ENCODE data around the gene PEPD.

PEPD gene

DNA sequence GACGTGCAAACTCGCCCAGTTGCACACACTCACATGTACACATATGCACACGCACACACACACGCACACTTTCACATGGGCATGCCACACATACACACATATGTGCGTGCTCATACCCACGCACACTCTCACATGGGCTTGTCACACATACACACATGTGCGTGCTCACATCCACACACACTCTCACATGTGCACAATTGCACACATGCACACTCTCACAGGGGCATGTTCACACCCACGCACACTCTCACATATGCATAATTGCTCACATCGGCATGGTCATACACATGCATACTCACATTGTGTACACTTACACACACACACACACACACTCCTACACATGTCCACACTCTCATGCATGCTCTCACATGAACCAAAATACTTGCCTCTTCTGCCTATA, 32.8 kb upstream of the PEPD start:
- no peak overlapping the region for H3K4me3 ChIP-seq (ENCODE audit: low read depth, low read length)
- no peak for TF ChIP-seq CTCF (IDR thresholded peaks at IDR 0.05; ENCODE audit: borderline replicate concordance, insufficient read depth, low read depth, low read length)

GRCh38 chr19:33553530-33554310, 32.1 kb upstream of the PEPD start:
- no peak for TF ChIP-seq CTCF (IDR thresholded peaks at IDR 0.05; ENCODE audit: borderline replicate concordance, insufficient read depth, low read depth, low read length)
- no peak overlapping the region for H3K4me3 ChIP-seq (ENCODE audit: low read depth, low read length)

- no peak overlapping the region for H3K4me3 ChIP-seq (ENCODE audit: low read depth, low read length)
- no peak for TF ChIP-seq CTCF (IDR thresholded peaks at IDR 0.05; ENCODE audit: borderline replicate concordance, insufficient read depth, low read depth, low read length)
Measured at GRCh38 chr19:33552928-33553279, 31.3 kb upstream of the PEPD start.

- no peak for TF ChIP-seq CTCF (IDR thresholded peaks at IDR 0.05; ENCODE audit: borderline replicate concordance, insufficient read depth, low read depth, low read length)
- no peak overlapping the region for H3K4me3 ChIP-seq (ENCODE audit: low read depth, low read length)
Measured at GRCh38 chr19:33552191-33552927, 30.8 kb upstream of the PEPD start.

- no peak for TF ChIP-seq CTCF (IDR thresholded peaks at IDR 0.05; ENCODE audit: borderline replicate concordance, insufficient read depth, low read depth, low read length)
- no peak overlapping the region for H3K4me3 ChIP-seq (ENCODE audit: low read depth, low read length)
Measured at GRCh38 chr19:33551676-33552075, 30.1 kb upstream of the PEPD start.

GRCh38 chr19:33550768-33551167, 29.2 kb upstream of the PEPD start:
- no peak for TF ChIP-seq CTCF (IDR thresholded peaks at IDR 0.05; ENCODE audit: borderline replicate concordance, insufficient read depth, low read depth, low read length)

GRCh38 chr19:33547676-33548075, 26.1 kb upstream of the PEPD start:
- no peak overlapping the region for H3K4me3 ChIP-seq (ENCODE audit: low read depth, low read length)
- no peak for TF ChIP-seq CTCF (IDR thresholded peaks at IDR 0.05; ENCODE audit: borderline replicate concordance, insufficient read depth, low read depth, low read length)

More at GRCh38 chr19:33550768-33551167, 29.2 kb upstream of the PEPD start:
- H3K4me3 ChIP-seq (ENCODE audit: low read depth, low read length): no peak overlapping the region

Data from GM12875 (cell line).